ENCODE results near the gene A4GNT.

A4GNT gene

DNA sequence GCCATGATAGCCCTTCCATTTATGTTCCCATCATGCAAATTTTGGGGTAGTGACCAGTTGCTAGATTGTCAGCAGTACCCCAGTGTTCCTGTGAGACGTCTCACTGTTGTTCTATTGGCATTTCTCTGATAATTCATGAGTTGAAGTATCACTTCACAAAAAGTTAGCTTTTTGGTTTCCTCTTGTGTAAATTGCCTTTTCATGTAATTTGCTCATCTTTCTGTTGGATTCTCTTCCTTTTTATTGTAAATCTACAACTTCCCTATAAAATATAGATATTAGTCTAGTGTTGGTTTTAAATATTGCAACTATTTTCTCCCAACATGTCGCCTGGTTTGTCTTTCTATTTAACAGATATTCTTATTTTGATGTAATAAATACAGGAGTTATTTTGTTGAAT lies 7.5 kb upstream of the A4GNT start:
- Histone ChIP-seq H3K79me1 (ENCODE audit: low read depth, low read length) (no peaks in the 10 kb centered on the region), H4K8ac (ENCODE audit: low read depth, low read length) (no peak overlapping the region), H2BK120ac (ENCODE audit: low read depth, low read length) (no peak overlapping the region), H3K4me3 (ENCODE audit: low read length in 2 of 2) (no peak overlapping the region), H3K4me1 (ENCODE audit: control insufficient read depth in 2 of 2, insufficient read depth in 1 of 2, low read depth in 1 of 2, low read length in 2 of 2) (peaks cover 0 to 1% of the 10 kb centered on the region in 2 donors), H3K18ac (ENCODE audit: low read length) (no peak overlapping the region), H2BK15ac (ENCODE audit: low read length) (no peak overlapping the region), H2BK12ac (ENCODE audit: low read length) (no peak overlapping the region), H3K23ac (ENCODE audit: low read depth, low read length, poor library complexity) (no peak overlapping the region), H2BK5ac (ENCODE audit: low read length) (no peak overlapping the region), H3K4ac (ENCODE audit: low read length) (no peak overlapping the region), H4K91ac (ENCODE audit: low read depth, low read length, poor library complexity) (no peak overlapping the region), H3K9me3 (replicated peaks in 1 of 2; ENCODE audit: control insufficient read depth in 2 of 2, insufficient read depth in 1 of 2, low read depth in 1 of 2, low read length in 2 of 2) (no peaks in the 10 kb centered on the region), H2AK5ac (ENCODE audit: low read depth, low read length) (no peak overlapping the region), H3K14ac (ENCODE audit: low read length) (no peak overlapping the region), H3K4me2 (ENCODE audit: insufficient read depth, low read length, poor library complexity, severe bottlenecking) (no peak overlapping the region), H3K36me3 (replicated peaks in 1 of 2; ENCODE audit: control insufficient read depth in 2 of 2, insufficient read depth in 2 of 2, low read length in 2 of 2) (no peaks in the 10 kb centered on the region), H3K27ac (replicated peaks; ENCODE audit: low read length) (no peak overlapping the region), H3K9ac (ENCODE audit: low read depth, low read length, poor library complexity) (no peak overlapping the region), H3K27me3 (ENCODE audit: control insufficient read depth in 3 of 3, insufficient read depth in 3 of 3, low read depth in 1 of 3, low read length in 3 of 3) (peaks cover 0 to 6% (median 0%) of the 10 kb centered on the region in 3 experiments), H2AFZ (ENCODE audit: low read length) (no peak overlapping the region)
- no CpG with 5 or more reads among the region's 2 CpGs for WGBS, 2 donors (ENCODE audit: extremely low coverage in 2 of 2, insufficient read length in 2 of 2, insufficient replicate concordance in 1 of 2)
- DNase-seq (ENCODE audit: low spot score), result no peak

- H2AK5ac ChIP-seq (ENCODE audit: low read depth, low read length), result no peak overlapping the region
- H3K79me1 ChIP-seq (ENCODE audit: low read depth, low read length), result no peaks in the 10 kb centered on the region
- H3K14ac ChIP-seq (ENCODE audit: low read length), result no peak overlapping the region
- H2AFZ ChIP-seq (ENCODE audit: low read length), result no peak overlapping the region
- H3K9ac ChIP-seq (ENCODE audit: low read depth, low read length, poor library complexity), result no peak overlapping the region
- no peak overlapping the region for H3K4me3 ChIP-seq (ENCODE audit: low read length in 2 of 2)
- peaks cover 0 to 10% (median 0%) of the 10 kb centered on the region in 3 experiments for H3K27me3 ChIP-seq (ENCODE audit: control insufficient read depth in 3 of 3, insufficient read depth in 3 of 3, low read depth in 1 of 3, low read length in 3 of 3)
- H4K8ac ChIP-seq (ENCODE audit: low read depth, low read length), result no peak overlapping the region
- no peaks in the 10 kb centered on the region for H3K36me3 ChIP-seq (replicated peaks in 1 of 2; ENCODE audit: control insufficient read depth in 2 of 2, insufficient read depth in 2 of 2, low read length in 2 of 2)
- H2BK5ac ChIP-seq (ENCODE audit: low read length), result no peak overlapping the region
- H2BK15ac ChIP-seq (ENCODE audit: low read length), result no peak overlapping the region
- no peak overlapping the region for H3K18ac ChIP-seq (ENCODE audit: low read length)
- H3K4me1 ChIP-seq (ENCODE audit: control insufficient read depth in 2 of 2, insufficient read depth in 1 of 2, low read depth in 1 of 2, low read length in 2 of 2), result peaks cover 0 to 1% of the 10 kb centered on the region in 2 donors
- H3K23ac ChIP-seq (ENCODE audit: low read depth, low read length, poor library complexity), result no peak overlapping the region
- no peak overlapping the region for H3K27ac ChIP-seq (replicated peaks; ENCODE audit: low read length)
- H3K4ac ChIP-seq (ENCODE audit: low read length), result no peak overlapping the region
- no peak overlapping the region for H4K91ac ChIP-seq (ENCODE audit: low read depth, low read length, poor library complexity)
- no peaks in the 10 kb centered on the region for H3K9me3 ChIP-seq (replicated peaks in 1 of 2; ENCODE audit: control insufficient read depth in 2 of 2, insufficient read depth in 1 of 2, low read depth in 1 of 2, low read length in 2 of 2)
- no peak overlapping the region for H2BK120ac ChIP-seq (ENCODE audit: low read depth, low read length)
- no peak overlapping the region for H3K4me2 ChIP-seq (ENCODE audit: insufficient read depth, low read length, poor library complexity, severe bottlenecking)
- no peak overlapping the region for H2BK12ac ChIP-seq (ENCODE audit: low read length)
- no CpG with 5 or more reads among the region's 2 CpGs for WGBS, 2 donors (ENCODE audit: extremely low coverage in 2 of 2, insufficient read length in 2 of 2, insufficient replicate concordance in 1 of 2)
- no peak for DNase-seq (ENCODE audit: low spot score)
Observed at GRCh38 chr3:138137861-138138260, 5.7 kb upstream of the A4GNT start.

- Histone ChIP-seq H2AFZ (ENCODE audit: low read length) (peak overlapping the region; percentile 30), H3K36me3 (replicated peaks in 1 of 2; ENCODE audit: control insufficient read depth in 2 of 2, insufficient read depth in 2 of 2, low read length in 2 of 2) (no peaks in the 10 kb centered on the region), H2AK5ac (ENCODE audit: low read depth, low read length) (no peak overlapping the region), H3K4me2 (ENCODE audit: insufficient read depth, low read length, poor library complexity, severe bottlenecking) (no peak overlapping the region), H2BK12ac (ENCODE audit: low read length) (no peak overlapping the region), H3K9me3 (replicated peaks in 1 of 2; ENCODE audit: control insufficient read depth in 2 of 2, insufficient read depth in 1 of 2, low read depth in 1 of 2, low read length in 2 of 2) (no peaks in the 10 kb centered on the region), H3K4me1 (ENCODE audit: control insufficient read depth in 2 of 2, insufficient read depth in 1 of 2, low read depth in 1 of 2, low read length in 2 of 2) (peaks cover 0 to 1% of the 10 kb centered on the region in 2 donors), H2BK5ac (ENCODE audit: low read length) (no peak overlapping the region), H3K9ac (ENCODE audit: low read depth, low read length, poor library complexity) (no peak overlapping the region), H3K4me3 (ENCODE audit: low read length in 2 of 2) (no peak overlapping the region), H3K14ac (ENCODE audit: low read length) (no peak overlapping the region), H3K4ac (ENCODE audit: low read length) (no peak overlapping the region), H2BK15ac (ENCODE audit: low read length) (no peak overlapping the region), H3K27ac (replicated peaks; ENCODE audit: low read length) (no peak overlapping the region), H4K91ac (ENCODE audit: low read depth, low read length, poor library complexity) (no peak overlapping the region), H2BK120ac (ENCODE audit: low read depth, low read length) (no peak overlapping the region), H3K79me1 (ENCODE audit: low read depth, low read length) (no peaks in the 10 kb centered on the region), H3K18ac (ENCODE audit: low read length) (no peak overlapping the region), H3K23ac (ENCODE audit: low read depth, low read length, poor library complexity) (no peak overlapping the region), H4K8ac (ENCODE audit: low read depth, low read length) (no peak overlapping the region), H3K27me3 (ENCODE audit: control insufficient read depth in 3 of 3, insufficient read depth in 3 of 3, low read depth in 1 of 3, low read length in 3 of 3) (peaks cover 0 to 20% (median 0%) of the 10 kb centered on the region in 3 experiments)
- no CpG with 5 or more reads among the region's 3 CpGs for WGBS, 2 donors (ENCODE audit: extremely low coverage in 2 of 2, insufficient read length in 2 of 2, insufficient replicate concordance in 1 of 2)
- no peak for DNase-seq (ENCODE audit: low spot score)
Observed at GRCh38 chr3:138136201-138136600, 4.0 kb upstream of the A4GNT start.

GRCh38 chr3:138135833-138136194 lies 3.6 kb upstream of the A4GNT start:
- Histone ChIP-seq H2AFZ (ENCODE audit: low read length) (no peak overlapping the region), H3K36me3 (replicated peaks in 1 of 2; ENCODE audit: control insufficient read depth in 2 of 2, insufficient read depth in 2 of 2, low read length in 2 of 2) (no peaks in the 10 kb centered on the region), H2AK5ac (ENCODE audit: low read depth, low read length) (no peak overlapping the region), H2BK12ac (ENCODE audit: low read length) (no peak overlapping the region), H3K27ac (replicated peaks; ENCODE audit: low read length) (no peak overlapping the region), H2BK5ac (ENCODE audit: low read length) (no peak overlapping the region), H4K91ac (ENCODE audit: low read depth, low read length, poor library complexity) (no peak overlapping the region), H3K9ac (ENCODE audit: low read depth, low read length, poor library complexity) (no peak overlapping the region), H2BK120ac (ENCODE audit: low read depth, low read length) (no peak overlapping the region), H3K18ac (ENCODE audit: low read length) (no peak overlapping the region), H3K14ac (ENCODE audit: low read length) (no peak overlapping the region), H3K4ac (ENCODE audit: low read length) (no peak overlapping the region), H3K9me3 (replicated peaks in 1 of 2; ENCODE audit: control insufficient read depth in 2 of 2, insufficient read depth in 1 of 2, low read depth in 1 of 2, low read length in 2 of 2) (no peaks in the 10 kb centered on the region), H4K8ac (ENCODE audit: low read depth, low read length) (no peak overlapping the region), H3K23ac (ENCODE audit: low read depth, low read length, poor library complexity) (no peak overlapping the region), H3K27me3 (ENCODE audit: control insufficient read depth in 3 of 3, insufficient read depth in 3 of 3, low read depth in 1 of 3, low read length in 3 of 3) (peaks cover 0 to 22% (median 0%) of the 10 kb centered on the region in 3 experiments), H3K4me1 (ENCODE audit: control insufficient read depth in 2 of 2, insufficient read depth in 1 of 2, low read depth in 1 of 2, low read length in 2 of 2) (peaks cover 0 to 1% of the 10 kb centered on the region in 2 donors), H3K4me2 (ENCODE audit: insufficient read depth, low read length, poor library complexity, severe bottlenecking) (no peak overlapping the region), H3K79me1 (ENCODE audit: low read depth, low read length) (no peaks in the 10 kb centered on the region), H3K4me3 (ENCODE audit: low read length in 2 of 2) (no peak overlapping the region), H2BK15ac (ENCODE audit: low read length) (no peak overlapping the region)
- WGBS, 2 donors (ENCODE audit: extremely low coverage in 2 of 2, insufficient read length in 2 of 2, insufficient replicate concordance in 1 of 2), result no CpG with 5 or more reads among the region's 2 CpGs
- no peak for DNase-seq (ENCODE audit: low spot score)

All from neuronal stem cell (in vitro differentiated cells).